Activated T-cell treated with anti-CD3 and anti-CD28 coated beads, Interleukin-2, amount 50 U/mL, for 1 hour (primary cell): ENCODE results near the gene C4orf36.
"Not testable (repeated sequence)": the region's sequence is repeated elsewhere in the genome, so short reads cannot be mapped to it uniquely, and the experiment has no call there.

Experiments
- DNase-seq: peaks from one replicate; pipeline ENCODE4 v3.0.0-alpha.2; 2020

Gene C4orf36

DNA sequence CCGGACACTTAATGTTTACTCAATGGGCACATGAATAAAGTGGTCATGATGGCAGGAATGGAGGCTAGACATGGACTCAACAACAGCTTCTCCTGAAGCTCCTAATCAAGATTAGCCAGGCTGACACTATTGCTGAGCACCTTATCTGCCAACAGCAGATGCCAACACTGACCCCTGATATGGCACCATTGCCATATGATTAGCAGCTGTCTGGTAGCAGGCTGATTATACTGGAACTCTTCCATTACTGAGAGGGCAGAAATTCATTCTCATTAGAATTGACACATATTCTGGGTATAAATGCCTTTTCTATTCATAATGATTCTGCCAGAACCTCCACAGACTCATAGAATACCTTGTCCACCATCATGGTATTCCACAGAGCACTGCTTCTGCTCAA, 24.2 kb upstream of the C4orf36 start:
- DNase-seq = no peak

DNA sequence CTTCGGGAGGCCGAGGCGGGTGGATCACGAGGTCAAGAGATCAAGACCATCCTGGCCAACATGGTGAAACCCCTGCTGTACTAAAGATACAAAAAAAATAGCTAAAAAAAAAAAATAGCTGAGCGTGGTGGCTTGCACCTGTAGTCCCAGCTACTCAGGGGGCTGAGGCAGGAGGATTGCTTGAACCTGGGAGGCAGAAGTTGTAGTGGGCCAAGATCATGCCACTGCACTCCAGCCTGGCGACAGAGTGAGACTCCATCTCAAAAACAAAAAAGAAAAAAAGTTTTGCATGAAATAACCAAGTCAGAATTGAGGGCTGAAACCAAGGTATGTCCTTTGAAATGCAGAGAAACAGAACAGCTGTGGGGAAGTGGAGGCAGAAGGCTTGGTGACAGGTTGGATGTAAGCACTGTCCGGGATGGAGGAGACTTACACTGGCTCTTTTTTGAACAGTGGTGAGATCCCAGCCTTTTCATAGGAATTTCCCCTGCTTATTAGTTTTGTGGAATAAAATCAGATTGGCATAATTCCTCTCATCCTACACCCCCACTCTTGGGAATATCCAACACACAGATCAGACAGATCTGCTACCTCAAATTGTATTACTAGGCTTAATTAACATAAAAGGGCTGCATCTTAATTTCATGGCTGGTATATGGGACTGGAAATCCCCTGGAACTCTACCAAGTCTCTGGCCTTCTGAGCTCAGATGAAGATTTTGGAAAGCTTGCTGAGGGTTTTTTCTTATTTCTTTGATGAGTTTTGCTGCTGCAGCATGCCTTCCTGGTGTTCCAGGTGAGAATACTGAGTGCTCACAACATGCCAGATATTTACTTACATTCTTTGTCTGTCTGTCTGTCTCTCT, 18.8 kb upstream of the C4orf36 start:
- no peak for DNase-seq

DNA sequence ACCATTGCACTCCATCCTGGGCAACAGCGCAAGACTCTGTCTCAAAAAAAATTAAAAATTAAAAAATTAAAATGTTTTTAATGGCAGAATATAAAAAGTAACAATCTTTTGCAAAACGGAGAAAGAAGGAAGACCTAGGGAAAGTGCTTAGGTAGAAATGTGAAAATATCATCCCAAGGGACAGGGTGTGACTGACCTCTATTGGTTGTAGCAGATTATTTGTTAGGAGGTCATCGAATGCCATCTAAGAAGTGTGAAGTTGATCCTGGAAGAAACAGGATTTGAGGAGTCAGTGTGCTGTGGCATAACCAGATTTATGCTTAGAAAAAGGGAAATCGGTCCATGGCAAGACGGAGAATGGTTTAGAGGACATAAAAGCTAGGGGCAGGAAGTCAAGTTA, 18.1 kb upstream of the C4orf36 start:
- DNase-seq = no peak

DNA sequence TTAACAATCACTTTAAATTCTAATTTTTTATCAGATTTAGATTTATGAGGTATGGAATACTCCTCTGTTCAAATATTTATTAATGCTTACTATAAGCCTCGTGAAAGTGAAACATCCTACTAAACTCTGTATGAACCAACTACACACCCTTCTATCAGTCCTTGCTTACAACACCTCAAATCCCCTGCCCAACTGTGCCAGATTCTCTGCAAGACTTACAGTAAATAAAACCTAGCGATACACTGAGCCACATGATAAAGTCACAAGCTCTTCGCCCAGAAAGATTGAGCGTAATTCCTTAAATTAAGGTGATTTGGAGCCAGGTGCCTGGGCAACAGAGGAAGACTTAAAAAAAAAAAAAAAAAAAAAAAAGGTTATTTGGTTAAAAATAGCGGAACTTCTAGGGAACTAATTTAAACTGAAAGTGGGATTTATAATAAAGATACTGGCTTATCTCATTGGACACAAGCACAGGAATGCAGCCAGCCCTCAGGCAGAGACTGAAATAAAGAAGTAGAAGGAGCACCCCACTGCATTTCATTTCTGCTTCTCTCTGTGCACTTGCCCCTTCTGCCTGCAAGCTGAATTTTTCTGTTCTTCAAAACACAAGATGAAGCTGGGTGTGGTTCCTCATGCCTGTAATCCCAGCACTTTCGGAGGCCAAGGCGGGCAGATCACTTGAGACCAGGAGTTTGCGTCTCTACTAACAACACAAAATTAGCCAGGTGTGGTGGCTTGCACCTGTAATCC, 17.5 kb upstream of the C4orf36 start:
- DNase-seq = no peak

DNA sequence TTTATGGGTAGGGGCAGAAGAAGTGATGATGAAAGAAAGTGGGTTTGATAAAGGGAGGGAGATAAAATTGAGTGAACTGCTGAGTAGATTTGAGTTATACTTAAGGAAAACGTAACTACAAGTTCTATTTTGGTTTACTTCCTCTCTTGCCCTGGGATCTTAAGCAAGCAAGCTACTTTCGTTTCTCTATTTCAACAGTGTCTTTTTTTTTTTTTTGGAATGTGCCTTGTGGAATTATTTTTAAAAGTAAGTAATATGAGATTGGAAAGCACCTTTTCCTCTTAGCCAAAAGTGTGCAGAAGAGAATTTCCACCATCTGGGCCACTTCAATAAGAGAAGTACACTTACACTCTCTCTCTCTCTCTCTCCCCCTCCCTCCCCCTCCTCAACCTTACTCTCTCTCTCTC, 16.0 kb upstream of the C4orf36 start:
- no peak for DNase-seq

DNA sequence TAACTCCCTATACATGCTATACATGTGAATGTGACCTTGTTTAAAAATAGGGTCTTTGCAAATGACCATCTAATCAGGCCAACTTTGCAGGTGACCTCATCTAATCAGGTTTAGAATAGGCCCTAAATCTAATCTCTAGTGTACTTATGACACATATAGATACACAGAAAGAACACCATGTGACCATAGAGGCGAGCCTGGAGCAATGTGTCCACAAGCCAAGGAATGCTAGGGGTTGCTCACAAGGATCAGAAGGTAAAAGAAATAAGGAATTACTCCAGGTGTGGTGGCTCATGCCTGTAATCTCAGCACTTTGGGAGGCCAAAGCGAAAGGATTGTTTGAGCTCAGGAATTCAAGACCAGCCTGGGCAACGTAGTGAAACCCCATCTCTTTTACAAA, 9.6 kb upstream of the C4orf36 start:
- DNase-seq = no peak

DNA sequence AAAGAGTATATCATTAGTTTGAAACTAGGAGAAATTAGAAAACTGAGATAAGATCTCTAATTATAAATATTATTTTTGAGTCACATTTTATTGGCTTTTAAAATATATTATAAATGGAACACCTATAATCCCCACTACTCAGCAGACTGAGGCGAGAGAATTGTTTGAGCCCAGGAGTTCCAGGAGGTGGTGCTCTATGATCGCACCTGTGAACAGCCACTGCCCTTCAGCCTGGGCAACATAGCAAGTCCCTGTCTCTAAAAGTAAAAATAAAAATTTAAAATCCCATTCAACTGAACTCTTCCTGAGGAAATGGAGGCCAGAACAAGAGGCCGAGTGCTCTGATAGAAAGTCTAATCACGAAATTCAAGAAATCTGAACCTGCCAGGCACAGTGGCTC, 6.3 kb upstream of the C4orf36 start:
- no peak for DNase-seq

DNA sequence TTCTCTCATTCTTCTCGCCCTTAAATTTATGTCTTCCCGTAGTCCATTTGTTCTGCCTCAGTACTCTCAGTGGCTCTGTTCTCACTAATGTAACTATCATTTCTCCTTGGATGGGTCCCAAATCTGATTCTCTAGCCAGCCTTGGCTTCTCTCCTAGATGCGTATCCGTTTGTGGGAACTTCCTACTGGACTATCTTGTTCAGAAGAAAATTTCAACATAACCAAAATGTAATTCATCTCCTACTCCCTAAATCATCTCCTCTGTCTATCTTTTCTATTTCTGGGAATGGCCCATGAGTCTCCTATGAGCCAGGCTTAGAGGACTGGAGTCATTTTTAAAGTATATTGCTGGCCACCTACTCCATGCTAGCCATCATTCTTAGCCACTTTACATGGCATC, 4.4 kb upstream of the C4orf36 start:
- no peak for DNase-seq

DNA sequence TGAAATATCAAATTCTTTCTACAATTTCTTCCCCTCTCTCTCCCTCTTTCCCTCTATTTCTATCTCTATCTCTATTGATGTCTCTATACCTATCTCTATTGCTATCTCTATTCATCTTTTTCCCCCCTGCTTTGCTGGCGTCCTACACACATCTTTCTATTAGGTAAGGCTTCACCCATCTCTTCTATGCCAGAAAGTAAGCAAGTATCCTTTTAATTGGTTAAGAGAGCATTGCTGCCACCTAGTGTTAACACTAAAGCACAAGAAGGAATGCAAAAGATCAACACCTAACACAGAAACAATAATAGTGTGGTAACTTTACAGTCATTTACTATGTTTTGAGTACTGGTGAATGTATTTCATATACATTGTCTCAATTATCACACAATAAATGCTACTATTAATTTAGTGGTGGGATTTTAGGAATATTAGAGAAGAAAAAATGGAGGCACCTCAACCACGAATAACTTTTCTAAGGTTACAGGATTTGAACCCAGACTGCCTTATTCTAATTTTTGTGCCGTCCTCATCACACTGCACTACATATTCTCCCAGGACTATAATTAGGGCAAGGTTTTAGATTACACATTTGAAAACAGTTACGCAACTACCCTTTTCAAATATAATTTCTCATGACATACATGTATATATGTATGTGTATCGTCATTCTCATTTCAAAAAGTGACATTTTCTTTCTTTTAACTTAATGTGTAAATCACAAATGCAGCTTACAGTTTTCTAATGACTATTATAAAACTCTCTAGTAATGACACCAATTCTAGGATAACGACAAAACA, 3.7 kb upstream of the C4orf36 start:
- no peak for DNase-seq

DNA sequence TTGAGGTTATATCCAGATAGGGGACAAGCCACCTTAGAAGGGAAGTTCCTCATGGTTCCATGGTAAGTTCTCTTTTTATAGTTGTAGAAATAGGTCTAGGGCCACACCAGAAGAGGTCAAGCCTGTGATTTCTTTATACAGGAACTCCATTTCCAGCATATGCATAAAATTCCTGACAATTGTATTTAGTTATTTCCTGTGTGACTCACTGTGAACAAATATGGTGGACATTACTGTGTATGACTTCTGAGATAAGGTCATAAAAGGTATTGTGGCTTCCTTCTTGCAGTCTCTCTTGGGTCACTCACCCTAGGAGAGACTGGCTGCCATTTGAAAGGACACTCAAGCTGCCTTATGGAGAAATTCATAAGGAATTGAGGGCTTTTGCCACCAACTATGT, 2.2 kb upstream of the C4orf36 start:
- no peak for DNase-seq

DNA sequence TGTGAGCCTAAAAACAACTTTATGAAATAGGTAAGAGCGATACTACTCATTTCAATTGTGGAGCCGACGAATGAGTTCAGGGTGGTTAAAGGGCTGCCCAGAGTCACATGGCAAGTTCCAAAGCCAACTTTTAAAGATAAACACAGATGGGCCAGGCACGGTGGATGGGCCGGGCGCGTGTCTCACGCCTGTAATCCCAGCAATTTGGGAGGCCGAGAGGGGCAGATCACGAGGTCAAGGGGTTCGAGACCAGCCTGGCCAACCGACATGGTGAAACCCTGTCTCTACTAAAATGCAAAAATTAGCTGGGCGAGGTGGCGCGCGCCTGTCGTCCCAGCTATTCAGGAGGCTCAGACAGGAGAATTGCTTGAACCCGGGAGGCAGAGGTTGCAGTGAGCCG, 914 bp upstream of the C4orf36 start:
- no peak for DNase-seq

DNA sequence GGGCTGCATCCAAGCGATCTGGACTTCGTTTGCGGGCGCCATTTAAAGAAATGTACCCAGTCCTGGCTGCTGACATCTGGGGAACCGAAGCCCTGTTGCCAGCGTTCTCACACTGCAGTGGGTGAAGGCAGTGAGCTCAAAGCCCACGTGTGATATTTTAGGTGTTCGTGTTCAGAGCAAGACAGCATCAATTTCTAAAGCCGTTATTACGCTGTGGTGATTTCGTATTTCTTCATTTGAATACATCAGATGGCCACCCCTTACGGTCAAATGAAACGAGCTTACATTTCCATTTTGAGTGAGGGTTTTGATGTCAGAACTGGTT, 376 bp upstream of the C4orf36 start:
- no peak for DNase-seq

DNA sequence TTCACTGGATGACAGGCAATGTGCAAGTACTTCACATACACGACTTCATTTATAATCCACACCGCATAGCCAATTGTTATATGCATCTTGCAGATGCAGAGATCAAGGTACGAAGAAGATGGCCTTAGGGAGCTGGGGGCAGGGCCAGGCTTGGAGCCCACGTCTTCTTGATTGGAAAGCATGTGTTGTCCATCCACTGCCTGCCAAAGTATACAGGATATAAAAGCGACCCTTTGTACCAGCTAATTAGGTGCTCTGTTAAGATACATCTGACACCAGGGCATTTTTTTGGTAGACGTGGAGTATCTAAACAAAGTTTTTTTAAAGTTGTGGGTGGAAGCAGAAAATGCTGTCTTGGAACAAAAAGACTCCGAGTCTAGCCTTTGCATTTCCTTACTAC, 1.4 kb downstream of the C4orf36 start:
- no peak for DNase-seq

DNA sequence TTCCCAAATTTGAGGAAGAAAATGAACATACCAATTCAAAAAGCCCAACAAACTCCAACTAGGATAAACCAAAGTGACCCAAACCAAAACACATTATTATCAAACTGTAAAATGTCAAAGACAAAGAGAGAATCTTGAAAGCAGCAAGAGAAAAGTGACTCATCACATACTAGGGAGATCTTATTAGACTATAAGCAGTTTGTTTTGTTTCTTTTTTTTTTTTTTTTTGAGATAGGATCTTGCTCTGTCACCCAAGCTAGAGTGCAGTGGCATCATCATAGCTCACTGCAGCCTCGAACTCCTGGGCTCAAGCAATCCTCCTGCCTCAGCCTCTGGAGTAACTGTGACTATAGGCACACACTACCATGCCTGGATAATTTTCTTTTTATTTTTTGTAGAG, 12.6 kb downstream of the C4orf36 start:
- no peak for DNase-seq

DNA sequence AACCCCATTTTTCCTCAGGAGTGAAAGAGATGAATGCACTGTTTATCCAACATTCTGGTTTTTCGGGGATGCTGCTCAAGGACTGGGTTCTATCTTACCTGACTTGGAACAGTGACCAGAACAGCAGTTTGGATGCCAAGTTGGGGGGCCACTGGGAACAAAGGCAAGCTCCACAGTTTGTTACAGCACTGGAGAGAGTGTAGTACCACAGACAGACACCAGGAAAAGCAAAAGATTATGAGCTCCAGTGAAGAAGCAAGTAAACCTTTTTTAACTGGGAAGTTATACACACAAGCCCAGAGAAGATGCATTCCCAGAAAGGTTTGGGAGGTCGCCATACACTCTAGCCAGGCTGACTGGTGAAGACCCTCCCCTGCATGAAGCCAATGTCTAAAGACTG, 13.6 kb downstream of the C4orf36 start:
- no peak for DNase-seq

DNA sequence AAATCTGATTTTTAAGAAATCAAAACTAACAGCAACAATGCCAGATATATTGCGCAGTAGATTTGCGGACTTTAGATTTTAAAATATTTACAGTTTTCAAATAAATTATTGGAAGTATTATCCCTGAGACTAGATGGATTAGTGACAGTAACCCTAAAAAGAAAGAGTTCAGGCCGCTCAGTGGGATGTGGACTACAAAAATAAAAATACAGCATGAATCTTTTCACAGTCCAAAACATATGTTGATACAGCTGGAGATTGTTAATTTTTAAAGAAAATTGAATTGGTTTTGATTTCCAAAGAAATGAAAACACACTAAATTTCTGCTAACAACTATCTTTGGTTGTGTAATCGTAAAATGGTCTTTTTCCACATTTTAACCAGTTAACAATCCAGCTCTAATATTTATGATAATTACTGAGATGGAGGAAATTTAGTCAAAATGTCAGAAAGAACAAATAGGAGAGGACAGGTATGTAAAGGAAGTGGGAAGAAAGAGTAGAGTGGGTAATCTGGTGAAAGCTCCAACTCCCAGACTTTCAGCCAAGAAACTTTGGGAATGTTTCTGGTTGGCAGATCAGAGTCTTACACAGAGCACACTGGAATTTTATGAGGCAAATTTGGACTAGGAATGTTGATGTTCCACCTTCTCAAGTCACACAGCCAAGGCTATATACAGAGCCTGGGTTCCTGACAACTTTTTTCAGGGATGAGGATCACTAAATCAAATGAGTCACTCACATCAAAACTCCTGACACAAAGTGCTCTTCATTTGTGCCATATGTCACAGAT, 15.1 kb downstream of the C4orf36 start:
- DNase-seq = no peak

DNA sequence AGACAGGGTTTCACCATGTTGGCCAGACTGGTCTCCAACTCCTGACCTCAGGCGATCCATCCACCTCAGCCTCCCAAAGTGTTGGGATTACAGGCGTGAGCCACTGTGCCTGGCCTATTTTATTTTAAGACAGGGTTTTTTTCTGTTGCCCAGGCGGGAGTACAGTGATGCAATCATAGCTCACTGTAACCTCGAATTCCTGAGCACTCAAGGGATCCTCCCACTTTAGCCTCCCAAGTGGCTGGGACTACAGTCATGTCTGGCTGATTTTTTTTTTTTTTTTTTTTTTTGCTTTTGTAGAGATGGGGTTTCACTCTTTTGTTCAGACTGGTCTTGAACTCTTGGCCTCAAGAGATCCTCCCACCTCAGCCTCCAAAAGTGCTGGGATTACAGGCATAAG, 16.8 kb downstream of the C4orf36 start:
- DNase-seq = not testable (repeated sequence)

DNA sequence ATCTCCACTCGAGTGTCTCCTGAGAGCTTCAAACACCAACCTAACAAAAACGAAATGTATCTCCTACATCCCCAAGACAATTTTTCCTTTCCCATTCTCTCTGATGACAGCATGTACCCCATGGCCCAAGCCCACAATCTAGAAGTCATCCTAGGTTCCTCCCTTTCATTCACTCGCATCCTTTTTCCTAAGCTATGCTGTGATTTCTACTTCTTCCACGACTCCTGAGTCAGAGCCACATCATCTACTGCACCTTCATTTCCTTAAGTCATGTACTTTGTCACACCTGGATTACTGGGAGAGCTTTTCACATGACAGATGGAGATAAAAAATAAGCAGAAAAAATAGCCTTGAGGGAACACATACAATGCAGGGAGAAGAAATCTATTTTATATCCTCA, 20.1 kb downstream of the C4orf36 start:
- no peak for DNase-seq

DNA sequence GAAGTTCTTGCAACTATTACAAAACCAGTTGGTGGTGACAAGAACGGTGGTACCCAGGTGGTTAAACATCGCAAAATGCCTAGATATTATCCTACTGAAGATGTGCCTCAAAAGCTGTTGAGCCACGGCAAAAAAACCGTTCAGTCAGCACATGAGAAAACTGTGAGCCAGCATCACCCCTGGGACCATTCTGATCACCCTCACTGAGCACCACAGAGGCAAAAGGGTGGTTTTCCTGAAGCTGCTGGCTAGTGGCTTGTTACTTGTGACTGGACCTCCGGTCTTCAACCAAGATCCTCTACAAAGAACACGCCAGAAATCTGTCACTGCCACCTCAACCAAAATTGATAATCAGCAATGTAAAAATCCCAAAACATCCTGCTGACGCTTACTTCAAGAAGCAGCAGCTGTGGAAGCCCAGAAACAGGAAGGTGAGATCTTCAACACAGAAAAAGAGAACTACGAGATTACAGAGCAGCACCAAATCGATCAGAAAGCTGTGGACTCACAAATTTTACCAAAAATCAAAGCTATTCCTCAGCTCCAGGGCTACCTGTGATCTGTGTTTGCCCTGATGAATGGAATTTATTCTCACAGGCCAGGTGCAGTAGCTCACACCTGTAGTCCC, 21.7 kb downstream of the C4orf36 start:
- no peak for DNase-seq

DNA sequence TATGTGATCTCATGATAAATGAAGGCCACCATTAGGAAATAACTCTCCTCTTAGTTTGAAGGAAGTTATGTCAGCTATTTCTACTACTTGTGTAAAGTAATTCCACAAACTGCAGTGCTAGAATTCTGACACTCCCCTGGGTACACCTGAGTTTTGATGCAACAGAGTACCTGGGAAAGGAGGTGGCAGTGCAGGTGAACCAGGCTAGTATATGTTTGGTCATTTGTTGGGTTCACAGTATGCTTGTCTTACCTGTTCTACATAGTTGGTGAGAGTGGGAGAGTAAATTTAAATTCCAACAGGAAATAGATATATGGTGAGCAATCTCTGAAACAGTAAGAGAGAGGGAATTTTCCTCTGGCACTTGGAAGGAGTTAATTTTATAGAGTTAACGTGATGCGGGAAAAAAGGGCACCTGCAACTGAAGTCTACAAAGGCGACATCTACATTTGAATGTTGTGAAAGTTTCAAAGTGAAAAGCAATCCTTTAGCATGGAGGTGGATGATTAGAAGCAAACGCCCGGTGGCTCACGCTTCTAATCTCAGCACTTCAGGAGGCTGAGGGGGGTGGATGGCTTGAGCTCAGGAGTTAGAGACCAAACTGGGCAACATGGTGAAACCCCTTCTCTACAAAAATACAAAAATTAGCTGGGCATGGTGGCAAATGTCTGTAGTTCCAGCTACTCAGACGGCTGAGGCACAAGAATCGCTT, 34.7 kb downstream of the C4orf36 start:
- no peak for DNase-seq

DNA sequence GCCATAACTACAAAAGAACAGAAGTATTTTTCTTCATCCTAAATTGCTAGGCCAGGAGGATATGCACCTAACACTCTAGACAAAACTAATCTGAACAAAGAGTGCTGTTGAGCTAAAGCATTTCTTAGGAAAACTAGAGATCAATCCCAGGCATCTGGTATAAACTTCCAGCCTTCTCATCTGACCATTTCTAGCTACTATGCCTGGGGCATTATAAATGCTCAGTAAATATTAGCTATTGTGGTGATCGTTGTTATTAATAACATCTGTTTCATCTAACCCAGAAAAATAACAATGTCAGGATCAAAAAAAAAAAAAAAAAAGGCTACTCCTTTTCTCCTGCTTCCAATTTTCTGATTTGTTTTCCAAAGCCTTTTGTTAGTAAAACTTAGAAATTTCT, 35.3 kb downstream of the C4orf36 start:
- DNase-seq = no peak

DNA sequence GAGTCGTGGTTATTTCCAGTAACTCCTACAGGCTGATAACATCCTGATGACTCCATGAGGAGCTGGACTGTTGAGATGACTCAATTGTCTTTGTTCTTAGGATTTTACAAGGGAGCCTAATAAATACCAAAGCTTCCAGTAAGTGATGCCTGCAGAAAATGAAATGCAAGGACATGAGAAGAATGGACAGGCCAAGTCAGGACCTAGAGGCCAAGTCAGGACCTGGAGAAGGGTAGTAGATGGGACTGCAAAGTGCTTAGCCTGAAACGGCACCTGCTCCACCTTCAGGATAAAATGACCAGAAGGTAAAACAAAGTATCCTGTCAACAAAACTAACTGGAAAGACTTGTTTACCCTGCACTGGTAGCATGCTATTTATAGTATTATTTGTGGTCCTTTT, 36.6 kb downstream of the C4orf36 start:
- DNase-seq = no peak
